ENCODE results near the gene TRIM21. TPM values are rescaled to one million over a fixed set of nuclear protein-coding genes. Genes with fewer than 3 reads are reported as not detected.
"Not testable (repeated sequence)": the region's sequence is repeated elsewhere in the genome, so short reads cannot be mapped to it uniquely, and the experiment has no call there.

Gene TRIM21
- total RNA-seq, result 35.5 and 36.1 TPM in 2 replicates

DNA sequence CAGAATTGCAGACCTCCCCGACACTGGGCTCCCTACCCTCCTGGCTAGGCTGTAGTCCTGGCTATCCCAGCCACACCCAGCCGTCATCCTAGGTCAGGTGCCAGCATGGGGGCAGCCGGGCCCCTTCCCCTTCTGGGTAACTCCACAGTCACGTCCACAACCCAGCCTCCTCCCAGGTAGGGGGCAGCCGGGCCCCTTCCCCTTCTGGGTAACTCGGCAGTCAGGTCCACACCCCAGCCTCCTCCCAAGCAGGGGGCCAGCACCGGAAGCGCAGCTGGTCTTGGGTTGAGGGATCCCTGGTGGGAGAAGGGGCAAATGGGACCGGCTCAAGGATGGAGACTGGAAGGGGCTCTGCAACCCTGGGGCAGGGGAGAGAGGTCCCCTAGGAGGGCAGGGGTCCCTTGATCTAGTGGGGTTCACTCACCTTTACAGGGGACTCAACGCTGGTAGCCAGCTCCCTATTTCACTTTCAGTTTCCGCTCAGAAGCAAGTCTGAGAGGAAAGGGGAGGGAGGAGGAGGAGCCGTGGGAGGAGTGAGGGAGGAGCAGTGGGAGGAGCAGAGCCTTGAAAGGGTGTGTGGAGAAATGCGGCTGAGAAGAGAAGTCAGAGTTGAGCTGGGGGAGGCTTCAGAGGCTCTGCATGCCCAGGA, at the start of gene TRIM21:
Gene TRIM21 (minus strand): TSS at position 494 of the 649 bp plus-strand sequence. CDS start 3,293 bp downstream, outside the sequence.
- DNase-seq (ENCODE audit: extremely low read depth, low read depth, low spot score), result peak; percentile 27

DNA sequence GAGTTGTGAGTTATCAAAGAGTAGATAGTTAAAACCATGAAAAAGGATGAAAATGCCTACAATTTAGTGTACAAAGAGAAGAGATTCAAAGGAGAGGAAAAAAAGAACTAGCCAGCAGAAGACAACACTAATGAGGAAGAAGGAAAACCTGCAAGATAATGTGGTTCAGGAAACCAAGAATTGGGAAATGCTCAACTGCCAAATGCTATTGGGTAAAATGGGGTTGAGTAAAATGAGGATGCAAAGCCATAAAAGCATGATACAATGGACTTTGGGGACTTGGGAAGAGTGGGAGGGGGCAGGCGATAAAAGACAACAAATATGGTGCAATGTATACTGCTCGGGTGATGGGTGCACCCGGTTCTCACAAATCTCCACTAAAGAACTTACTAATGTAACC, 48.0 kb upstream of the TRIM21 start:
- no peak for DNase-seq (ENCODE audit: extremely low read depth, low read depth, low spot score)

DNA sequence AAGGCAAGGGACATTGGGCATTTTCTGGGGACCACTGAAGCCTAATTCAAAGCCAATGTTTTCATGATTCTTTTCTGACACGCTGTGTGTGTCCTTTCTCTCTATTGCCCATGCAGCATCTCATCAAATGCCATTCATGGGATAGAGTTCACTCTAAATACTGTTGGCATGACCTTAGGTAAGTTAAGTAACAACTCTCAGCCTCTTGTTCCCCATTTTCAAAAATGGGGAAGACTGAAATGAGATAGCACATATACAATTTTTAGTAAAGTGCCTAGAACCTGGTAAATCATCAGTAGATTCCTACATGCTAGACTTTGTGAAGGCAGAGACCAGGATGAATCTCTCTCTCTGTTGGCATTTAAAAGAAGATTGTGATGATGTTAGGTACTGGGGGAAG, 42.9 kb upstream of the TRIM21 start:
- DNase-seq (ENCODE audit: extremely low read depth, low read depth, low spot score), result no peak

DNA sequence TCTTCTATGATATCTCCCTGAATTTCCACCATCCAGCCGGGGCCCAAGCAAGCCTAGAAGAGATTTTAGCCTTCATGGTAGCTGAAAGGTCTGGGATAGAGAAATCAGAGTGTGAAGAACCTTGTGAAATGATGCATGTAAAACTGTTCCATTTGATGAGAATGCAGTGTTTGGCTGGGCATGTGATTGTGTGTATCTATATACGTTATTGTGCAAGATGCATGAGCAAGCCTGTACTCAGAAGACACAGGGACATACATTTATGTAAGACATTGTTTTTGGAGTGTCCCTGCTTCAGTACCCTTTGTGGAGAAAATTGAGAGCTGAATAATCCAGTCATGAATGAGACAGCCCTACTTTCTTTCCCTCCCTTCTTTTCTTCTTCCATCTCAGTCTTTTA, 40.4 kb upstream of the TRIM21 start:
- no peak for DNase-seq (ENCODE audit: extremely low read depth, low read depth, low spot score)

DNA sequence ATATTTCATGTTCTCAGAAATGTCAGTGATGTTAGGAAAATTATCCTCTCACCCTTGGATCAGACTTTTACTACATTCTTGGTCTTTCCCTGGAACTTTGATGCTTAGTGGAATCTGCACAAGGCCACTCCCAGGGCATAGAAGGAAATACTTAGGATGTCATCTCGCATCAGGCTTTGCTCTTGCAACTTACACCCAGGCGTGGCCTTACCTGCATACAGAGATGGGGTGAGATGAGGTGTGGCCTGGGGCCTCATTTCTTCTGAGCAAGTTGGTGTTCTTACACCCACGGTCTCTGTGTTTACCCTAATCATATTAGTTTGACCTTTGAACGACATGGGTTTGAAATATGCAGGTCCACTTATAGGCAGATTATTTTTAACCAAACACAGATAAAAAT, 36.5 kb upstream of the TRIM21 start:
- no peak for DNase-seq (ENCODE audit: extremely low read depth, low read depth, low spot score)

DNA sequence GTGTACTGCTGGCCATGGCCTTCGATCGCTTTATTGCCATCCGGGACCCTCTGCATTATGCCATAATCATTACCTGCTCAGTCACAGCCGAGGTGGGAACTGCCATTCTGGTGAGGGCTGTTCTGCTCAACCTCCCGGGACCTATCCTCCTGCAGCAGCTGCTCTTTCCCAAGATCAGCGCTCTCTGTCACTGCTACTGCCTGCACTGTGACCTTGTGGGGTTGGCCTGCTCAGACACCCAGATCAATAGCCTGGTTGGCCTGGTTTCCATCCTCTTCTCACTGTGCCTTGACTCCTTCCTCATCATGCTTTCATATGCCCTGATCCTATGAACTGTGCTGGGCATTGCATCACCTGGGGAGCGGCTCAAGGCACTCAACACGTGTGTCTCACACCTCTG, 24.9 kb upstream of the TRIM21 start:
- no peak for DNase-seq (ENCODE audit: extremely low read depth, low read depth, low spot score)

DNA sequence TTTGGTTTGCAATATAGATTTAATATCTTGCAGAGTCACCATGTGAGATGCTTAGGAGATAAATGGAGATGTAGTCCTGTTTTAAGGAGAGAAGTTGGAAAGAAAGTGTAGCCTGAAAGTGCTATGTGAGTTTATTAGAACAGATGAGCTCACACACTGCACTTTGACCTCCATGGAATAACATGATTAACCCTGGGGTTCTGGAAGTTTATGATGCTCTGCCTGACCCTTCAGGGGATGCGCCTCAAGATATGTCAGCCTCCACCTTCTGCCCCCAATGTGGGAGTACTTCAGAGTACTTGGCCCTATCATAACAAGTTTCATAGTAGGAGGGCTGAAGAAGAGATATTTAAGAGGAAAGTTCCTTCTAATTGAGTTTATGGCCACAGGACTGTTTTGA, 23.3 kb upstream of the TRIM21 start:
- DNase-seq (ENCODE audit: extremely low read depth, low read depth, low spot score), result no peak

DNA sequence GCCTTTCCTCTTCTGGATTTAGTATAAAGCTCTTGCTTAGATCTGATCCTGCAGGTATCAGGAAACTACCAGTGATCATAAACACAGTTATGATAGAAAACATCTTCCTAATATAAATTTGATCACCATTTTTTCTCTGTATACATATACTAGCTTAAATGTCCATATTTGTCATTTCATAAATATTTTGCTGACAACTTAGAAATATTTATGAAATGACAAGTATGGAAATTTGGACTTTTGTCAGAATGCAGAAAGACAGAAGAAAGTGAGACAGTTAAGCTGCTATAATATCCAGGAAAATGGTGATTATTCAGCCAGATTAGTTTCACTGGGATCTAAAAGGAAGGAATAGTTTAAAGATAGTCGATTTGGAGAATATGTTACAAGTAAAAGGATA, 22.8 kb upstream of the TRIM21 start:
- no peak for DNase-seq (ENCODE audit: extremely low read depth, low read depth, low spot score)

DNA sequence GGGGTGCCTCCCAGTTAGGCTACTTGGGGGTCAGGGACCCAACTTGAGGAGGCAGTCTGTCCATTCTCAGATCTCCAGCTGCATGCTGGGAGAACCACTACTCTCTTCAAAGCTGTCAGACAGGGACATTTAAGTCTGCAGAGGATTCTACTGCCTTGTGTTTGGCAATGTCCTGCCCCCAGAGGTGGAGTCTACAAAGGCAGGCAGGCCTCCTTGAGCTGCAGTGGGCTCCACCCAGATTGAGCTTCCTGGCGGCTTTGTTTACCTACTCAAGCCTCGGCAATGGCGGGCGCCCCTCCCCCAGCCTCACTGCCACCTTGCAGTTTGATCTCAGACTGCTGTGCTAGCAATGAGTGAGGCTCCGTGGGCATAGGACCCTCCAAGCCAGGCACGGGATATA, 12.7 kb upstream of the TRIM21 start:
- not testable (repeated sequence) for DNase-seq (ENCODE audit: extremely low read depth, low read depth, low spot score)

DNA sequence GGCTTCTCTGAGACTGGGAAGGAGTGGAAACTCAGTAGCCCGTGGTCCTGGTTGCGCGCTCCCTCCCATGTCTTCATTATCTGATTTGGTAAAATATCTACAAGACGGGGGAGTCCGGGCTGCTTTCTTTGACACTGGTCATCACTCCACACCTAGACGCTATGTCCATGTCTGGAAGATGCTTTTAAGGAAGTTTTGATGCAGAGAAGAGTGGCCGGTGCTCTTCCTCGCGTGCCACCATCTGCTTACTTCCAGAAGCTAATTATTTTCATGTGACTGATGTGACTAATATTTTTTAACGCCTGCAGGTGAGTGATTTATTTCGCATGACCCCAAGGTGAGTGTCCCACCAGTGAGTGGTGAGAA, 339 bp upstream of the TRIM21 start:
- no peak for DNase-seq (ENCODE audit: extremely low read depth, low read depth, low spot score)

DNA sequence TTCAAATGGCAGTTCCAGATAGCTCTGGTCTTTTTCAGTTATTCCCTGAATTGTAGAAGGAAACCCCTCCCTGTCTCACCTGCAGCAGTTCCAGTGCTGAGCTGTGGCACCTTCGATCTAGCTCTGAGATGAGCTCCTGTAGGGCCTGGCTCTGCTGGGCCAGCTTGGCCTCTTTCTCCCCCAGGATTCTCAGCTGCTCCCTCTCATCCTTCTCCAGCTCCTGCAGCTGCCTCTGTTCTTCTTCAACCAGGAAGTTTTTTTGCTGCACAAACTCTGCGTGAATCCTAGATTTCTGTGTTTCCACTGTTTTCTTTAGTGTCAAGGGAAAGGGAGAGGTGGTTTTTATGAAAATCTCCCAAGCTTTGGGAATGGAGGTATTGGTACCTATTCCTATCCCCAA, 5.3 kb downstream of the TRIM21 start:
- no peak for DNase-seq (ENCODE audit: extremely low read depth, low read depth, low spot score)

DNA sequence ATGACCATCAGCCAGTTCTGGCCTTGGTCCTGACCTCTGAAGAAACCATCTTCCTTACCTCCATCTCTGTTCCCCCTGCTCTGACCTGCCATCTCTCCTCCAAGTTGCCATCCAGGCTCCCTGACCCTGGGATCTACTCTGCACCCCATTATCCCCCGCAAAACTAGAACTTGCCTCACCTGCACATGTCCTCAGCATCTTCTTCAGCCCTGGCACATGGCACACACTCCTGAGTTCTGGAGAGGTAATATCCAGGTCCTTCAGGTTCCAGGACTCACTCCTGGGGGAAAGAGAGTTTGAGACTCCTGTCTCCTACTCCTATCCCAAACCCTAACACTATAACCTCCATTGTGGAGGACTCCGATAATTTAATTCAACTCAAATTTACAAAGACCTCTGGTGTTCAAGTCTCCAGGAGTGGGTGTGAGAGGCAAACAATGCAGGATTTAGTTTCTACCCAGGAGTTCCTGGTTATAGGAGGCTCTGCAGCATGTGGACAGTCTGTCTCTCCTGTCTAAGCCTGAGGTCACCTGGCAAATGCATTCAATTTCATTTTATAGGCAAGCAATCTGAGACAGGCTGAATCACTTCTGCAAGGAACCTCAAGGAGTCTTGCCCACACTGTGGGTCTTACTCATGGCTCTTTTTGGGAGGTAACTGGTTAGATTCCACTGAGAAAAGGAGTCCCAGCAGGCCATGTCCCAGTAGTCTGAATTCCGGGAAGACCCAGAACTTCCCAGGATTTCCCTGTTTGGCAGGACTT, 7.3 kb downstream of the TRIM21 start:
- DNase-seq (ENCODE audit: extremely low read depth, low read depth, low spot score), result no peak

DNA sequence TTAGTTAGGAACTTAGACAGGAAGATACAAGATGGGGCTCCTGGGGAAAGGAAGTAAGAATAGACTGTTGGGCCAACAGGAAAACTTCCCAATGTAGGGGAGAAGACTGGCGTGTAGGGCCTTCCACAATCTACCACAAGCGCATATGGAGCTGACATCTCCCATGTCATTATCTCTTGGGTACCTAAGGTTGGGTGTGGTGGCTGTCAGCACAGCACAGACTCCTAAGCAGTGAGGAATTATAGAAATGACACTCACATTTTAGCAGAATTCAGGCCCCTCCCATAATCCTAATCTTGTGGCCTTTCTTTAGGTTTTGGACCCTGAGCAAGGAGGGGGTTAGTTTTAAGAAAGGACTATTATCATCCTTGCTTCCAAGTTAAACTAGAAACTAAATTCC, 11.6 kb downstream of the TRIM21 start:
- DNase-seq (ENCODE audit: extremely low read depth, low read depth, low spot score), result no peak

DNA sequence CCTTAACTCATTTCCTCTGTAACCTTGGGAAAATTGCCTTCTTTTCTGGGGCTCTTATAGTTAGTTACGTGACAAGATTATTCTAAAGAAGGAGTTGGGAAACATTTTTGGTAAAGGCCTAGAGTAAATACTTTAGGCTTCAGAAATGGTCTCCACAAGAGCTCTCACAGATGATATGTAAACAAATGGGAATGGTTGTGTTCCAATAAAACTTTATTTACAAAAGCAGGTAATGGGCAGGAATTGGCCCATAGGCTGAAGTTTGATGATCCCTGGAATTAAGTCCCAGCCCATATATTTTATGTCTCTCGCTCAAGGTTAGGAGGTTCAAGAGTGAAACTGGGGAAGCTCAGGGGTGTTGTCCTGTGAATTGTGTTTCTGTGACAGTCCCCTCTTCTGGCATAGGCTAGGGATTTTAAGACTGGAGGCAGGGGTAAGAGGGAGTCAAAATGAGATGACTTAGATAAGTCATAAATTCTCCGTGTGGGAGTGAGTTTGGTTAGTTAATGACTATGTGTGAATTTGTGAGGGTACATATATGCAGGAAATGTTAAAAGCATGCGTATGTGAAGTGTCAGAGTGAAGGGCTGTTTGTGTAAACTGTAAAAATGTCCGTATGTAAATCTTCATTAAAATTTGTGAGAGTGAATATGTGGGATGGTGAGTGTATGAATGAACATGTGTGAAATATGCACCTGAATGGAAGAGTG, 17.9 kb downstream of the TRIM21 start:
- DNase-seq (ENCODE audit: extremely low read depth, low read depth, low spot score), result no peak

DNA sequence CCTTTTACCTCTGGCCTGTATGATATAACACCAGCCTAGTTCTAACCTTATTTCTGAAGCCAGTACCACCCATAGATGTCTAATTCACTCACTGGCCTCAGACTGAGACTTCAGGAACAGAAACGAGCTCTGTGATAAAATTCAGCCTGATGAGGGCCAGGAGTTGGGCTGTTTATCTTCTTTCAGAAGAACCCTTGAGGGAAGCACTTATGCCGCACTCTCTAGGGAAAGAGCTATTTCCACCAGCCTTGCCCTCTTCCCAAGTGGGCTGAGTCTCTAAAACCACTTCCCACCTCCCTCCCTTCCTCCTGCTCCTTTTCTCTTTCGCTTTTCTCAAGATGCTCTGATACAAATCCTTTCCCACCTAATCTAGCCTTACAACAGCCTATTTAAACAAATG, 23.3 kb downstream of the TRIM21 start:
- DNase-seq (ENCODE audit: extremely low read depth, low read depth, low spot score), result no peak

DNA sequence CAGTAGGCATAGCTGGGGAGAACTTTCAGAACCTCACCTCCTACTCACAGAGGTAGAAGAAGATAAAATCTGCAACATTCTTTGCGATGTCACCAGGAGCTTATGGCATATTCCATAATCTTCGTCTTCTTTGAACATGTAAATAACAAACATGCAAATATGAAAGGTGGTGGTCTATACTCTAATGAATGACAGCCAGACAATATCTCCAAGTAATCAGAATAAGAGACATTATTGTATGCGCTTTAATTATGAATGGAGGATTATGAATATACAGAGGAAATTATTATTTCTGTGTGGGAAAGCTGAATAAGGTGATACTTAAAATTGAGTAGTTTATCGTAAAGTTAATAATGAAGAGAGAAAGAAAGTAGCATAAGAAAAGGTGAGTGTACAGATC, 25.2 kb downstream of the TRIM21 start, which contains the start of gene OR52B4:
Gene OR52B4 (minus strand): TSS at position 101 of the 400 bp plus-strand sequence. CDS start 91 bp downstream, at position 10.
- DNase-seq (ENCODE audit: extremely low read depth, low read depth, low spot score), result no peak

DNA sequence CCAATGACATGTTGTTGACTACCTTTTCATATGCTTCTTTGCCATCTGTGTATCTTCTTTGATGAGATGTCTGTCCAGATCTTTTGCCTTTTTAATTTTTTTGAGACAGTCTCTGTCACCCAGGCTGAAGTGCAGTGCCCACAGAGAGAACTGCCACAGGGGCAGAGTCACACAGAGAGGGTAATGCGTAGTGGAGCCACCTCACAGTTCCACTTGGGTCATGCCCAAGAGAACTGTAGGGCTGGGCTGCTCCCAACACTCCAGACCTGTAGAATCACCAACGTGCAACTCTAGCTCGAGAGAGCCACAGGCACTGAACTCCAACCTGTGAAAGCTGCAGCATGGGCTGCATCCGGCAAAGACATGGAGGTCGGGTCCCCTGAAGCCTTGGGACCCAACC, 45.4 kb downstream of the TRIM21 start:
- not testable (repeated sequence) for DNase-seq (ENCODE audit: extremely low read depth, low read depth, low spot score)

DNA sequence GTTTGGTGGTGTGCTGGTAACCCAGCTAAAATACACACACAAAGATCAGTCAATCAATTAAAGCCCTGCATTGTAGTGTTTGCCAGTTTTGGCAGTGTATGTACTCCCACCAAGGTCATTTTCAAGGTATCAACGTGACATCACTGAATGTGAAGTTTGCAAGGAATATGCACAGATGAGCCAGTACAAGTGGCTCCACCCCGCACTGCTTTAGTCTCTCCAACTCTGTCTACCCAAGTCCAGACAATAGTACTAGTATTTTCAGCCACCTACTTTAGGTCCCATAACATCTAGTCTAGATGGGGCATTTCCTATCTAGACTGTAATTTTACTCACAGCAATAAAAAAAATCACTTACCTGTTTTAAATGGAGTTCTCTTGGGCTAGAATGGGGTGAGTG, 48.1 kb downstream of the TRIM21 start:
- DNase-seq (ENCODE audit: extremely low read depth, low read depth, low spot score), result not testable (repeated sequence)
